ENCODE data around the gene ATF7. TPM values are rescaled to one million over a fixed set of nuclear protein-coding genes. Genes with fewer than 3 reads are reported as not detected.

Gene ATF7
- total and polyA plus RNA-seq, 2 donors (not counting 3 experiments of a cell fraction or from before 2014, with no cell fraction given): 36.0 to 68.5 TPM

DNA sequence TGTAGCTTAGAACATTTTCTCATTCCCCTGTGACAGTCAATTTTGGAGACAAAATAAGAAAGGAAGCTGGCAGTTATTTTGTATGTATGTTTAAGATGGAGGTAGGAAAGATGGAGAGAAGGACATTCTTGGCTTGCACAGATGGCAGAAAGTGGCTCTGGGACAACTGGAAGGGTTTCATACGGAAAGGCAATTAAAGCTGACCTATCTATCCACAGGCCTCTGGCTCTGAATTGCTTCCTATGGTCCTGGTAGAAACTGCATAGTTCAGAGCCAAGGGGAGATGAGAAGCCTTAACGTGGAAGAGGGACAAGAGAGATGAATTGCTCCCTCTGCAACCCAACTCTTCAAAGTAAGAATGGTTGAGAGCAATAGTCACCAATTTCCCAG lies 110.9 kb downstream of the ATF7 start:
- H3K4me3 ChIP-seq (replicated peaks in 1 of 3; ENCODE audit: insufficient read depth in 1 of 3, low read depth in 1 of 3, low read length in 3 of 3): no peak overlapping the region
- H3K4me1 ChIP-seq (ENCODE audit: control insufficient read depth, extremely low read depth, insufficient read depth, low read length): no peaks in the 10 kb centered on the region
- H4K20me1 ChIP-seq (replicated peaks; ENCODE audit: control insufficient read depth, extremely low read depth, insufficient read depth, low read length): no peaks in the 10 kb centered on the region
- peaks cover 19 to 35% of the 10 kb centered on the region in 2 experiments for H3K36me3 ChIP-seq (ENCODE audit: control insufficient read depth in 2 of 2, extremely low read depth in 1 of 2, insufficient read depth in 2 of 2, low read length in 2 of 2)
- BruUV-seq (replicated peaks): no TSS peak
- intact Hi-C loops (cut with micrococcal nuclease) (no loop called here), dilution Hi-C loops (cut with MboI; ENCODE audit: extremely low pct_ligation_motif_present, low sequenced_read_pairs) (no loop called here)
- H3K9me1 ChIP-seq (replicated peaks; ENCODE audit: control insufficient read depth, extremely low read depth, insufficient read depth, low read length): no peaks in the 10 kb centered on the region
- H3K4me2 ChIP-seq (ENCODE audit: insufficient read depth, low read length): no peak overlapping the region
- ChIA-PET POLR2A (no interaction called here), CTCF (interaction anchor here (1.0 kb wide), 1 partner anchor 13 kb away, joined by 3 read pairs; no protein-coding TSS in a partner anchor)
- H3K27me3 ChIP-seq (ENCODE audit: control insufficient read depth in 2 of 2, insufficient read depth in 2 of 2, low read length in 2 of 2): no peaks in the 10 kb centered on the region
- no peak for FAIRE-seq
- H3K79me2 ChIP-seq (ENCODE audit: control insufficient read depth, insufficient read depth, low read length): no peaks in the 10 kb centered on the region
- no peaks in the 10 kb centered on the region for H3K9me3 ChIP-seq (replicated peaks; ENCODE audit: control insufficient read depth, insufficient read depth, low read length)
- no peak overlapping the region for H3K27ac ChIP-seq (ENCODE audit: insufficient read depth, low read depth, low read length)
- no peak overlapping the region for H2AFZ ChIP-seq (ENCODE audit: low read depth, low read length)
- DNase-seq (ENCODE audit: low read depth, low spot score): no peak
- TF ChIP-seq JUN (IDR thresholded peaks at IDR 0.05; ENCODE audit: borderline replicate concordance, insufficient read depth, insufficient read length, low read depth) (no peak), POLR2A (IDR thresholded peaks at IDR 0.05; ENCODE audit: low read depth, low read length) (no peak), GATA2 (IDR thresholded peaks at IDR 0.05; ENCODE audit: insufficient read depth, insufficient read length, low read depth, low read length) (no peak), EZH2 (IDR thresholded peaks at IDR 0.05; ENCODE audit: borderline replicate concordance, low read depth, low read length, severe bottlenecking) (no peak), MYC (IDR thresholded peaks at IDR 0.05; ENCODE audit: low read depth, low read length) (no peak), FOS (IDR thresholded peaks at IDR 0.05; ENCODE audit: borderline replicate concordance, insufficient read depth, low read length) (no peak), POLR2AphosphoS5 (IDR thresholded peaks at IDR 0.05; ENCODE audit: insufficient read depth, low read depth, low read length) (no peak)
- TF ChIP-seq, protein P1, sequence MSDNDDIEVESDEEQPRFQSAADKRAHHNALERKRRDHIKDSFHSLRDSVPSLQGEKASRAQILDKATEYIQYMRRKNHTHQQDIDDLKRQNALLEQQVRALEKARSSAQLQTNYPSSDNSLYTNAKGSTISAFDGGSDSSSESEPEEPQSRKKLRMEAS (IDR thresholded peaks at IDR 0.05; ENCODE audit: insufficient read depth, insufficient read length): no peak
- TF ChIP-seq, protein P2, sequence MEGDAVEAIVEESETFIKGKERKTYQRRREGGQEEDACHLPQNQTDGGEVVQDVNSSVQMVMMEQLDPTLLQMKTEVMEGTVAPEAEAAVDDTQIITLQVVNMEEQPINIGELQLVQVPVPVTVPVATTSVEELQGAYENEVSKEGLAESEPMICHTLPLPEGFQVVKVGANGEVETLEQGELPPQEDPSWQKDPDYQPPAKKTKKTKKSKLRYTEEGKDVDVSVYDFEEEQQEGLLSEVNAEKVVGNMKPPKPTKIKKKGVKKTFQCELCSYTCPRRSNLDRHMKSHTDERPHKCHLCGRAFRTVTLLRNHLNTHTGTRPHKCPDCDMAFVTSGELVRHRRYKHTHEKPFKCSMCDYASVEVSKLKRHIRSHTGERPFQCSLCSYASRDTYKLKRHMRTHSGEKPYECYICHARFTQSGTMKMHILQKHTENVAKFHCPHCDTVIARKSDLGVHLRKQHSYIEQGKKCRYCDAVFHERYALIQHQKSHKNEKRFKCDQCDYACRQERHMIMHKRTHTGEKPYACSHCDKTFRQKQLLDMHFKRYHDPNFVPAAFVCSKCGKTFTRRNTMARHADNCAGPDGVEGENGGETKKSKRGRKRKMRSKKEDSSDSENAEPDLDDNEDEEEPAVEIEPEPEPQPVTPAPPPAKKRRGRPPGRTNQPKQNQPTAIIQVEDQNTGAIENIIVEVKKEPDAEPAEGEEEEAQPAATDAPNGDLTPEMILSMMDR (IDR thresholded peaks at IDR 0.05; ENCODE audit: extremely low read depth in 1 of 2, insufficient read depth in 1 of 2, low read depth in 1 of 2, low read length in 2 of 2): no peak
- H3K9ac ChIP-seq (replicated peaks; ENCODE audit: extremely low read depth, insufficient read depth, low read length): no peak overlapping the region
